HepG2 (cell line): ENCODE measurements around the gene TRIM27. TPM values are rescaled to one million over a fixed set of nuclear protein-coding genes. Genes with fewer than 3 reads are reported as not detected.
A peak's percentile ranks its signal among the peaks of the same experiment; 100 is the strongest.

Experiments used
- ATAC-seq: fragments of 200-7000 bp; cut with Tn5 transposase; 3 replicates; pipeline ENCODE4 v1.9.1; 2020; ENCODE audit warnings: mild to moderate bottlenecking, moderate library complexity
- BruUV-seq: library from RNA; stranded (reverse); fragments of 400-500 nt; replicated peaks from 2 replicates; lab custom pipeline; 2021; lab: Mats Ljungman, UMichigan
- CTCF ChIA-PET: fragments of 300-600 bp; formaldehyde crosslinking; extraction: SDS; loops from one replicate; lab custom pipeline; 2021; ENCODE audit warnings: low total read pairs, inconsistent platforms, low intra/inter-chr PET ratio; lab: Yijun Ruan, JAX
- POLR2A ChIA-PET: fragments of 350-600 bp; sonication (Branson Sonifier 250); formaldehyde crosslinking; loops from one replicate; lab custom pipeline; 2020; ENCODE audit warnings: antibody characterized with exemption, inconsistent platforms; lab: Yijun Ruan, JAX
- DNase-seq: peaks from one replicate; pipeline ENCODE4 v3.0.0-alpha.2; 2015; ENCODE audit warnings: low spot score
- FAIRE-seq: peaks from 3 replicates; lab custom pipeline; 2011; peaks lifted over from hg19 to GRCh38; lab: Jason Lieb, UNC
- H2AFZ ChIP-seq: one replicate; pipeline ENCODE4 v1.6.1; 2011; ENCODE audit warnings: low read length, inconsistent platforms
- H3K27ac ChIP-seq: fragments of 300-600 bp; 3 replicates; pipeline ENCODE4 v1.8.0; 2011; ENCODE audit warnings: mixed run types, mild to moderate bottlenecking, mixed read lengths, low read length, inconsistent platforms; ENCODE audit not compliant: insufficient read depth; ENCODE audit errors: extremely low read length
- H3K27me3 ChIP-seq, 2 experiments: fragments of 200-600 bp in 1 of 2; 2 replicates in 1 of 2; 3 replicates in 1 of 2; pipeline versions ENCODE4 v1.6.0 to v1.8.0; 2011; ENCODE audit warnings: low read length in 2 of 2, mild to moderate bottlenecking in 2 of 2, moderate library complexity in 2 of 2, inconsistent platforms in 1 of 2; ENCODE audit not compliant: insufficient read depth in 2 of 2, control insufficient read depth in 1 of 2
- H3K36me3 ChIP-seq, 2 experiments: fragments of 200-600 bp in 1 of 2; replicated peaks in 1 of 2; 2 replicates in 1 of 2; 3 replicates in 1 of 2; pipeline versions ENCODE4 v1.5.1 to v1.8.0; 2011; ENCODE audit warnings: low read length in 2 of 2, inconsistent platforms in 1 of 2; ENCODE audit not compliant: insufficient read depth in 2 of 2, control insufficient read depth in 1 of 2
- H3K4me1 ChIP-seq: 2 replicates; pipeline ENCODE4 v1.5.1; 2012; ENCODE audit warnings: low read length, inconsistent platforms; ENCODE audit not compliant: insufficient read depth
- H3K4me2 ChIP-seq: 2 replicates; pipeline ENCODE4 v1.6.0; 2011; ENCODE audit warnings: low read depth, low read length, inconsistent platforms
- H3K4me3 ChIP-seq, 3 experiments: fragments of 200-600 bp in 1 of 3; sonication (generic), shearing (Covaris generic) in 1 of 3; replicated peaks in 1 of 3; 2 replicates each; pipeline ENCODE4 v1.5.1; 2011 to 2016; ENCODE audit warnings: low read length in 3 of 3, inconsistent platforms in 2 of 3, low read depth in 2 of 3, mild to moderate bottlenecking in 2 of 3, control low read depth in 1 of 3, mixed read lengths in 1 of 3; ENCODE audit not compliant: insufficient read depth in 1 of 3
- H3K79me2 ChIP-seq: one replicate; pipeline ENCODE4 v1.6.1; 2011; ENCODE audit warnings: low read length, inconsistent platforms; ENCODE audit not compliant: insufficient read depth
- H3K9ac ChIP-seq: 2 replicates; pipeline ENCODE4 v1.6.0; 2011; ENCODE audit warnings: mild to moderate bottlenecking, low read depth, low read length, inconsistent platforms; ENCODE audit not compliant: insufficient read depth
- H3K9me3 ChIP-seq: 2 replicates; pipeline ENCODE4 v1.5.1; 2012; ENCODE audit warnings: mild to moderate bottlenecking, low read length
- H4K20me1 ChIP-seq: 2 replicates; pipeline ENCODE4 v1.6.0; 2011; ENCODE audit warnings: inconsistent platforms, mild to moderate bottlenecking, low read length, moderate library complexity; ENCODE audit not compliant: insufficient read depth
- BHLHE40 ChIP-seq: IDR thresholded peaks from 2 replicates; pipeline ENCODE4 v1.6.1; 2011; ENCODE audit warnings: low read length, improper control_type of control experiment
- FOXK1 ChIP-seq: sonication (generic); formaldehyde crosslinking; IDR thresholded peaks from 2 replicates; pipeline ENCODE4 v1.4.0; 2020; ENCODE audit warnings: low read depth, missing genetic modification reagents, borderline replicate concordance
- HIVEP1 ChIP-seq: sonication (generic); formaldehyde crosslinking; IDR thresholded peaks from 2 replicates; pipeline ENCODE4 v1.4.0; 2020; ENCODE audit warnings: mild to moderate bottlenecking, missing genetic modification reagents
- IKZF5 ChIP-seq: IDR thresholded peaks from 2 replicates; pipeline ENCODE4 v1.6.1; 2018; ENCODE audit warnings: missing genetic modification reagents, mild to moderate bottlenecking, missing compliant biosample characterization
- SAFB2 ChIP-seq: sonication (generic); formaldehyde crosslinking; IDR thresholded peaks from 2 replicates; pipeline ENCODE4 v1.5.1; 2020; ENCODE audit warnings: missing genetic modification reagents, low read depth, mild to moderate bottlenecking, borderline replicate concordance
- SALL1 ChIP-seq: sonication (generic); formaldehyde crosslinking; IDR thresholded peaks from 2 replicates; pipeline ENCODE4 v1.8.0; 2022; ENCODE audit warnings: mild to moderate bottlenecking, missing genetic modification reagents
- SMAD1 ChIP-seq: sonication (generic); formaldehyde crosslinking; IDR thresholded peaks from 2 replicates; pipeline ENCODE4 v1.4.0; 2020; ENCODE audit warnings: missing genetic modification reagents, low read depth, mild to moderate bottlenecking, borderline replicate concordance
- TBX2 ChIP-seq: sonication (generic); formaldehyde crosslinking; IDR thresholded peaks from 2 replicates; pipeline ENCODE4 v1.5.0; 2020; ENCODE audit warnings: missing genetic modification reagents, mild to moderate bottlenecking, borderline replicate concordance
- TBX3 ChIP-seq: fragments of 450-650 bp; IDR thresholded peaks from 2 replicates; pipeline ENCODE4 v1.6.1; 2017; ENCODE audit warnings: antibody characterized with exemption, mild to moderate bottlenecking, inconsistent platforms, borderline replicate concordance
- THRA ChIP-seq: sonication (generic); formaldehyde crosslinking; IDR thresholded peaks from 2 replicates; pipeline ENCODE4 v1.4.0; 2020; ENCODE audit warnings: missing genetic modification reagents, borderline replicate concordance
- UBTF ChIP-seq: sonication (generic); formaldehyde crosslinking; IDR thresholded peaks from 2 replicates; pipeline ENCODE4 v1.4.0; 2020; ENCODE audit warnings: mild to moderate bottlenecking, missing genetic modification reagents
- YEATS2 ChIP-seq: sonication (generic); formaldehyde crosslinking; IDR thresholded peaks from 2 replicates; pipeline ENCODE4 v1.4.0; 2020; ENCODE audit warnings: missing genetic modification reagents, borderline replicate concordance
- ZFP36L1 ChIP-seq: sonication (generic); formaldehyde crosslinking; IDR thresholded peaks from 2 replicates; pipeline ENCODE4 v1.8.0; 2022; ENCODE audit warnings: mild to moderate bottlenecking, missing genetic modification reagents, moderate library complexity
- ZNF101 ChIP-seq: sonication (generic); formaldehyde crosslinking; IDR thresholded peaks from 2 replicates; pipeline ENCODE4 v1.4.0; 2020; ENCODE audit warnings: mild to moderate bottlenecking, low read depth, missing genetic modification reagents, borderline replicate concordance
- ZNF367 ChIP-seq: sonication (generic); formaldehyde crosslinking; IDR thresholded peaks from 2 replicates; pipeline ENCODE4 v1.4.0; 2020; ENCODE audit warnings: missing genetic modification reagents, borderline replicate concordance
- ZNF644 ChIP-seq: IDR thresholded peaks from 2 replicates; pipeline ENCODE4 v1.6.1; 2016; ENCODE audit warnings: low read depth
- ZNF788 ChIP-seq: sonication (generic); formaldehyde crosslinking; IDR thresholded peaks from 2 replicates; pipeline ENCODE4 v1.5.0; 2020; ENCODE audit warnings: mild to moderate bottlenecking, missing genetic modification reagents, borderline replicate concordance
- WGBS: methylation state at CpG from one replicate; pipeline ENCODE4 v1.1.6; 2017; ENCODE audit warnings: low lambda C conversion rate; 5-methylcytosine and 5-hydroxymethylcytosine counted together
- in situ Hi-C: cut with HindIII; loops from 2 replicates; pipeline ENCODE4 v1.10.0; 2017; ENCODE audit warnings: low pct_unique_long_range_greater_than_20kb; ENCODE audit not compliant: extremely low pct_ligation_motif_present
- intact Hi-C: fragments of 100-400 bp; cut with micrococcal nuclease; formaldehyde crosslinking; loops from one replicate; pipeline ENCODE4 v1.10.0; 2022; ENCODE audit not compliant: unreplicated experiment
- polyA plus RNA-seq, 8 experiments: library from polyadenylated mRNA; depleted of rRNA in 3 of 8; stranded (reverse) in 7 of 8; unstranded in 1 of 8; fragments of >200 nt; fragmentation: Illumina TruSeq in 4 of 8; extraction: Trizol in 4 of 8; gene quantifications; 2 replicates each; pipeline versions ENCODE4 v1.2.1 to v1.2.3, GENCODE V29; 2011 to 2016; ENCODE audit warnings: low read depth in 4 of 8, missing spikeins in 1 of 8, mixed read lengths in 1 of 8; ENCODE audit not compliant: insufficient read depth in 1 of 8
- total RNA-seq, 5 experiments: library from RNA; depleted of rRNA; stranded (reverse); fragments of >200 nt; fragmentation: Illumina TruSeq; extraction: Trizol; gene quantifications; 2 replicates each; pipeline ENCODE4 v1.2.3, GENCODE V29; 2016; ENCODE audit warnings: low read depth in 1 of 5

TRIM27 gene
- total and polyA plus RNA-seq, 2 of the 13 experiments (the other 11 are each of a cell fraction or from before 2014, with no cell fraction given), result 88.6 to 112 TPM

GRCh38 chr6:28896505-28897368 lies 27.0 kb downstream of the TRIM27 start:
- intact Hi-C loops, result loop anchor here (1.0 to 2.0 kb wide), 7 partner anchors 15 to 120 kb away; no protein-coding TSS in a partner anchor
- BruUV-seq, result TSS peak; percentile 92
- TF ChIP-seq SMAD1 (CRISPR knock-in tag) (no peak), YEATS2 (peak; percentile 25; the same call in 1 of the 2 replicates), SALL1 (CRISPR knock-in tag) (peak; percentile 67; the same call in 1 of the 2 replicates), UBTF (CRISPR knock-in tag) (peak; percentile 93), BHLHE40 (0 out of 2 replicates have a peak, but pooled peaks have one; percentile 13), SAFB2 (CRISPR knock-in tag) (no peak), ZNF788 (CRISPR knock-in tag) (peak; percentile 35; the same call in 1 of the 2 replicates), ZNF367 (CRISPR knock-in tag) (no peak), ZFP36L1 (CRISPR knock-in tag) (no peak; the same call in 1 of the 2 replicates), ZNF101 (CRISPR knock-in tag) (no peak), TBX2 (peak; percentile 21; the same call in 1 of the 2 replicates), IKZF5 (CRISPR knock-in tag) (peak; percentile 29; the same call in 1 of the 2 replicates), TBX3 (no peak), FOXK1 (CRISPR knock-in tag) (0 out of 2 replicates have a peak, but pooled peaks have one; percentile 22), ZNF644 (CRISPR knock-in tag) (0 out of 2 replicates have a peak, but pooled peaks have one; percentile 20), THRA (CRISPR knock-in tag) (0 out of 2 replicates have a peak, but pooled peaks have one; percentile 39), HIVEP1 (CRISPR knock-in tag) (peak; percentile 43; the same call in 1 of the 2 replicates)

More at GRCh38 chr6:28896505-28897368, 27.0 kb downstream of the TRIM27 start:
- H2AFZ ChIP-seq, result peak overlapping the region; percentile 24
- peaks cover 31% of the 10 kb centered on the region for H3K4me1 ChIP-seq
- no peaks in the 10 kb centered on the region for H4K20me1 ChIP-seq
- peak overlapping the region; percentile 99 for H3K4me2 ChIP-seq
- peak; percentile 80 for ATAC-seq
- H3K27ac ChIP-seq, result peak overlapping the region; percentile 93
- FAIRE-seq, result peak; percentile 15
- CTCF ChIA-PET, result interaction anchor here (1.9 kb wide), 1 partner anchor 120 kb away, joined by 6 read pairs; no protein-coding TSS in a partner anchor
- in situ Hi-C loops, result no loop called here
- peak; percentile 89 for DNase-seq
- peak overlapping the region; percentile 97 for H3K9ac ChIP-seq
- POLR2A ChIA-PET, result interaction anchor here (0.6 to 3.5 kb wide), 14 partner anchors 10 to 119 kb away, joined by 3 to 120 read pairs (median 7); partner anchors contain the start of gene TRIM27
- WGBS, result under 1% methylated on average over 27 of the region's 41 CpGs
- peak overlapping the region; percentile 82 to 97 (median 86) for H3K4me3 ChIP-seq
- H3K9me3 ChIP-seq, result no peaks in the 10 kb centered on the region
- H3K27me3 ChIP-seq, result no peaks in the 10 kb centered on the region; a peak in 1 of 5 replicates
- H3K36me3 ChIP-seq, result peaks cover 0 to 7% of the 10 kb centered on the region in 2 experiments; a peak in 3 of 5 replicates
- H3K79me2 ChIP-seq, result no peaks in the 10 kb centered on the region
